Stomach (tissue), 9 donors: ENCODE data around the gene RMC1. TPM values are rescaled to one million over a fixed set of nuclear protein-coding genes. Genes with fewer than 3 reads are reported as not detected.

ENCODE experiments used
- DNase-seq, 2 donors: peaks; one replicate each; pipeline versions ENCODE4 v3.0.0 to v3.0.0-alpha.2; 2013 to 2019
- H3K27ac ChIP-seq, 5 donors: fragments of 200-600 bp in 4 of 5; sonication (generic) in 4 of 5; one replicate each; pipeline ENCODE4 v1.5.1; 2013 to 2019; ENCODE audit warnings: mild to moderate bottlenecking in 1 of 5, moderate library complexity in 1 of 5
- H3K27me3 ChIP-seq, 3 donors: fragments of 200-600 bp; sonication (generic); one replicate each; pipeline ENCODE4 v1.5.1; 2017 to 2019; ENCODE audit warnings: mixed run types in 1 of 3
- H3K36me3 ChIP-seq, 4 donors: fragments of 200-600 bp; sonication (generic); 1 replicate in 3 of 4; 2 replicates in 1 of 4; pipeline ENCODE4 v1.5.1; 2016 to 2019
- H3K4me1 ChIP-seq, 4 donors: fragments of 200-600 bp; sonication (generic); one replicate each; pipeline ENCODE4 v1.5.1; 2016 to 2019
- H3K4me3 ChIP-seq, 4 donors: fragments of 200-600 bp; sonication (generic) in 3 of 4; one replicate each; pipeline ENCODE4 v1.5.1; 2016 to 2019; ENCODE audit warnings: mild to moderate bottlenecking in 1 of 4
- H3K9me3 ChIP-seq, 4 donors: fragments of 200-600 bp; sonication (generic); one replicate each; pipeline ENCODE4 v1.5.1; 2016 to 2019
- EP300 ChIP-seq: sonication (generic); formaldehyde crosslinking; IDR thresholded peaks from one replicate; pipeline ENCODE4 v1.6.1; 2017; ENCODE audit warnings: antibody characterized with exemption
- POLR2A ChIP-seq, 4 donors: fragments of 450-650 bp; IDR thresholded peaks; one replicate each; pipeline ENCODE4 v1.6.1; 2016; ENCODE audit warnings: antibody characterized with exemption in 4 of 4, control low read depth in 2 of 4, mild to moderate bottlenecking in 1 of 4, moderate library complexity in 1 of 4
- POLR2AphosphoS5 ChIP-seq, 3 donors: sonication (generic); formaldehyde crosslinking; IDR thresholded peaks; one replicate each; pipeline ENCODE4 v1.6.1; 2016; ENCODE audit warnings: antibody characterized with exemption in 3 of 3
- WGBS, 5 donors: extraction: QIAGEN DNeasy Blood & Tissue Kit in 3 of 5; methylation state at CpG; one replicate each; pipeline versions ENCODE4 v1.1.5 to v1.1.7; 2013 to 2018; 5-methylcytosine and 5-hydroxymethylcytosine counted together
- intact Hi-C: fragments of 100-400 bp; cut with DNase I; formaldehyde crosslinking; loops from one replicate; pipeline ENCODE4 v1.15.1; 2023; ENCODE audit warnings: low total_unique reads
- polyA plus RNA-seq, 3 donors: library from polyadenylated mRNA; stranded (reverse); fragments of 200-250 nt; gene quantifications; one replicate each; pipeline ENCODE4 v1.2.3, GENCODE V29; 2013
- small RNA-seq, 4 donors: library from RNA; depleted of rRNA; stranded (forward); fragments of <200 nt; gene quantifications; one replicate each; pipeline ENCODE3, GENCODE V24; 2016
- total RNA-seq, 5 donors: library from RNA; depleted of rRNA; stranded (reverse); fragments of >200 nt; gene quantifications; one replicate each; pipeline versions ENCODE4 v1.1.0 to v1.2.3, GENCODE V29; 2014 to 2016
- TF ChIP-seq, protein P1 (sequence below), 7 experiments: fragments of 450-650 bp in 4 of 7; fragments of 200-600 bp in 3 of 7; sonication (generic) in 3 of 7; IDR thresholded peaks; one replicate each; pipeline ENCODE4 v1.5.1; 2016 to 2019; ENCODE audit warnings: antibody characterized with exemption in 7 of 7, control low read depth in 2 of 7, mild to moderate bottlenecking in 1 of 7
- donor health status: healthy with polysubstance abuse.
- donor health status: Bipolar disorder and iron deficiency.
- donor health status: healthy.

The RMC1 gene
- total and polyA plus RNA-seq, 8 donors, result 0.87 to 41.2 (median 31.6) TPM

DNA sequence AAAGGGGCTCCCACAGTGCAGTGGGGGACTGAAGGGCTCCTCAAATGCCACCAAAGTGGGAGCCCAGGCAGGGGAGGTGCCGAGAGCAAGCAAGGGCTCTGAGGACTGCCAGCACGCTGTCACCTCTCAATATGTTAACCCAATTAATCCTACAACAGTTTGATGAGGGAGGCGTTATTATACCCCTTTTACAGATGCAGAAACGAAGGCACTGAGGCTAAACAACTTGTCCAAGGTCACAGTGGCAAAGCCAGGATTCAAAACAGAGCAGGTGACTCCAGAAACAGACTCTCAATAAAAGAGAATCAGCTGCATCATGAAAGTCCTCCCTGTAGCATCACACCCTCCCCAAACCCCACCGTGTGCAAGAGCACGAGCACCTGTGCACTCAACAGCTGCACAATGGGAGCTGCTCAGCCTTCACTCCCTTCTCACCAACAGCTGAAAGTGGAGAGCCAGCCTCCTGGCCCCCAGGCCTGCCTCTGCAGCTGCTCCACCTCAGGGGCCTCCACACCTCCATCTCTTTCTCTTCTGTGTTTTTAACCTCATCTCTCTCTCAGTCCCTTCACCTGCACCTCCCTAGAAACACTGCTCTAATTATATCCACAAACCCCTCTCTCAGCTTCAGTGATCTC is 74.9 kb downstream of the RMC1 start:
- intact Hi-C loops, result no loop called here
- WGBS, 5 donors, result 85 to 93% (median 91%) methylated on average over 6 of the region's 6 CpGs
- TF ChIP-seq POLR2A (IDR thresholded peaks at IDR 0.05) (no peak), EP300 (no peak), POLR2AphosphoS5 (IDR thresholded peaks at IDR 0.05) (no peak)
- TF ChIP-seq, protein P1, sequence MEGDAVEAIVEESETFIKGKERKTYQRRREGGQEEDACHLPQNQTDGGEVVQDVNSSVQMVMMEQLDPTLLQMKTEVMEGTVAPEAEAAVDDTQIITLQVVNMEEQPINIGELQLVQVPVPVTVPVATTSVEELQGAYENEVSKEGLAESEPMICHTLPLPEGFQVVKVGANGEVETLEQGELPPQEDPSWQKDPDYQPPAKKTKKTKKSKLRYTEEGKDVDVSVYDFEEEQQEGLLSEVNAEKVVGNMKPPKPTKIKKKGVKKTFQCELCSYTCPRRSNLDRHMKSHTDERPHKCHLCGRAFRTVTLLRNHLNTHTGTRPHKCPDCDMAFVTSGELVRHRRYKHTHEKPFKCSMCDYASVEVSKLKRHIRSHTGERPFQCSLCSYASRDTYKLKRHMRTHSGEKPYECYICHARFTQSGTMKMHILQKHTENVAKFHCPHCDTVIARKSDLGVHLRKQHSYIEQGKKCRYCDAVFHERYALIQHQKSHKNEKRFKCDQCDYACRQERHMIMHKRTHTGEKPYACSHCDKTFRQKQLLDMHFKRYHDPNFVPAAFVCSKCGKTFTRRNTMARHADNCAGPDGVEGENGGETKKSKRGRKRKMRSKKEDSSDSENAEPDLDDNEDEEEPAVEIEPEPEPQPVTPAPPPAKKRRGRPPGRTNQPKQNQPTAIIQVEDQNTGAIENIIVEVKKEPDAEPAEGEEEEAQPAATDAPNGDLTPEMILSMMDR (IDR thresholded peaks at IDR 0.05), result no peak
- H3K36me3 ChIP-seq, result peaks cover 9 to 25% (median 15%) of the 10 kb centered on the region in 4 donors
- peaks cover 40 to 77% (median 62%) of the 10 kb centered on the region in 4 donors for H3K4me1 ChIP-seq
- DNase-seq, result no peak
- no peaks in the 10 kb centered on the region for H3K27me3 ChIP-seq
- no peaks in the 10 kb centered on the region for H3K9me3 ChIP-seq
- no peak overlapping the region for H3K27ac ChIP-seq
- H3K4me3 ChIP-seq, result no peak overlapping the region

DNA sequence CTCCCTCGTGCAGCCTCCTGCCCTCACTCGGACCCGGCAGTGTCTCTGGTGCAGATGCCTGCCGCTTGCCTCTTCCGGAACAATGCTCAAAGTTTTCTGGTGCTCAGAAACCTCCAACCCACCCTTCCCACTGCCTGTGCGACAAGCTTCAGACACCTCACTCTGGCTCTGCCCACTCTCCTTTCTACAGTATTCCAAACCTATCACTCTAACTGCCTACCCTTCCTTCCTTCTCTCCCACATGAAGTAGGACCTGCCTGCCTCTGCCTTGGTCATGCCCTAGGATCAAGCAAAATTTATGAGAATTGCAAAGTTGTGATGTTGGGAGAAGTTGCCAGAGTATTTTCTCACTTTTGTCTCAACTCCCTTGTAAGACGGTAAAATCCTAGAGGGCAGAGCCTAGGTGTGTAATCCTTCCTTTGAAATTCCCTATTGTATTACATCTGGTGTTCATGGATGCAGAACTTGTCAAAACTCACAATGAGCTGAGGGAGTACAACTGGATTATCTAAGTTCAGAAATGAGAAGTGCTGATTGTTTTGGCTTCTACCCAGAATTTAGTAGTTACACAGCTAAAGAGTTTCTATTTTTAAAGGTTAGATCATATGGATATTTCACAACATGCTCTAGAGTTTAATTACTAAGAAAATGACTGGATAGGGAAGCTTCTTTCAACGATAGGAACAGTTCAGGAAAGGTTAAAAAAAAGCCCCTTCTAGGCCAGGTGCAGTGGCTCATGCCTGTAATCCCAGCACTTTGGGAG is 75.8 kb downstream of the RMC1 start:
- intact Hi-C loops, result no loop called here
- peak overlapping the region; percentile 18 to 65 (median 52) for H3K27ac ChIP-seq
- H3K4me1 ChIP-seq, result peaks cover 45 to 77% (median 65%) of the 10 kb centered on the region in 4 donors
- 70 to 83% (median 75%) methylated on average over 8 of the region's 8 CpGs for WGBS, 5 donors
- no peaks in the 10 kb centered on the region for H3K27me3 ChIP-seq
- TF ChIP-seq POLR2AphosphoS5 (IDR thresholded peaks at IDR 0.05) (no peak), POLR2A (IDR thresholded peaks at IDR 0.05) (no peak), EP300 (no peak)
- TF ChIP-seq, protein P1 (IDR thresholded peaks at IDR 0.05), result no peak
- peaks cover 9 to 22% (median 14%) of the 10 kb centered on the region in 4 donors for H3K36me3 ChIP-seq
- DNase-seq, result peak in 1 of 2 donors; percentile 44
- no peak overlapping the region for H3K4me3 ChIP-seq
- H3K9me3 ChIP-seq, result no peaks in the 10 kb centered on the region

DNA sequence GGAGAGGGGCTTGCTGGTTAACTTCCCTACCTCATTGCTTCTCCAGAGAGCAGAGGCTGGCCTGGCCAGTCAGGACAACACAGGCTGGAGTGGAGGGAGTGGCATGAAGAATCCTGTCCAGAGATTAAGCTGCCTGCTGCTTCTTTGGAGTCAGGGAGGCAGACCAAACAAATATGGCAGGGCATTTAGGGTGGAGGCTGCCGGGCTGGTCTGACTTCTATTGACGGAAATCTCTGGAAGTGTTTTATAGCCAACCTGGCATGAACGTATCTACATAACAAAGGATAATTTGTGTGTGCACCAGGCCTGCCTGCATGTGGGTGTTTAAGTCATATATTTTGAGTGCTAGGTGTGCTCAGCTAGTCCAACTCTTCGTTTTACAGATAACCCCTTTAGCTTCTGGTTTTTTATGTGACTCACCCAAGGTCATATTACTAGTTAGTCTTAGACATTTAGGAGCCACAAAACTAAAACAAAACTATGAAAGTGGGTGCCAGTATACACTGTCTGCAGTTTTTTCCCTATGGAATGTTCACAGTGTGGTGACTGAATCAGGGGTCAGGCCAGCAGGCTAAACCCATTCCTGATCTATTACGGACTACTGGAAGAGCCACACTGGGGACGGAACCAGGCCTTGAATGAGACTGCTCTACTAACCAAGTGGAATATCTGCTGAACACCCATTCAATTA is 77.5 kb downstream of the RMC1 start:
- Histone ChIP-seq H3K9me3 (no peaks in the 10 kb centered on the region), H3K4me3 (no peak overlapping the region), H3K27ac (peak overlapping the region; percentile 16 to 65 (median 52)), H3K27me3 (no peaks in the 10 kb centered on the region), H3K4me1 (peaks cover 46 to 80% (median 67%) of the 10 kb centered on the region in 4 donors), H3K36me3 (peaks cover 7 to 11% (median 9%) of the 10 kb centered on the region in 4 donors)
- TF ChIP-seq EP300 (no peak), POLR2A (IDR thresholded peaks at IDR 0.05) (no peak), POLR2AphosphoS5 (IDR thresholded peaks at IDR 0.05) (no peak)
- TF ChIP-seq, protein P1 (IDR thresholded peaks at IDR 0.05), result no peak
- intact Hi-C loops, result no loop called here
- WGBS, 5 donors, result 37 to 63% (median 61%) methylated on average over 6 of the region's 6 CpGs
- peak in 1 of 2 donors; percentile 35 for DNase-seq

Small RNAs within 50 kb of the gene (small RNA-seq; reads per million reads assigned to genes)
- gene AC026634.1 (0 reads per million in 4 donors), gene RF00019 (0 reads per million in 4 donors)

Other genes starting within 250 kb of the RMC1 start
- 100 to 1,000 TPM in 1 of 5 donors, 10 to 100 TPM in 4; 49.4 to 140 (median 67.2) TPM for gene RIOK3, start 50.2 kb upstream of the RMC1 start, total RNA-seq
- 10 to 100 TPM; 28.3 to 76.7 (median 52.7) TPM for gene RIOK3, start 50.2 kb upstream of the RMC1 start, polyA plus RNA-seq
- gene NPC1, start 83.0 kb downstream of the RMC1 start, total RNA-seq, result 100 to 1,000 TPM in 1 of 5 donors, 10 to 100 TPM in 4; 58.0 to 219 (median 61.7) TPM
- 10 to 100 TPM in 2 of 3 donors, 1 to 10 TPM in 1; 7.6 to 20.0 (median 11.9) TPM for gene NPC1, start 83.0 kb downstream of the RMC1 start, polyA plus RNA-seq
- gene ANKRD29, start 159.4 kb downstream of the RMC1 start, total RNA-seq, result 100 to 1,000 TPM in 1 of 5 donors, 10 to 100 TPM in 2, 1 to 10 TPM in 2; 1.2 to 150 (median 10.1) TPM
- 10 to 100 TPM in 2 of 3 donors, 1 to 10 TPM in 1; 8.2 to 16.5 (median 13.2) TPM for gene ANKRD29, start 159.4 kb downstream of the RMC1 start, polyA plus RNA-seq
- gene LAMA3, start 185.9 kb downstream of the RMC1 start, total RNA-seq, result 100 to 1,000 TPM in 2 of 5 donors, 10 to 100 TPM in 3; 11.6 to 182 (median 68.5) TPM
- 10 to 100 TPM in 1 of 3 donors, 1 to 10 TPM in 2; 4.3 to 11.3 (median 9.5) TPM for gene LAMA3, start 185.9 kb downstream of the RMC1 start, polyA plus RNA-seq